Mesodermal cell (in vitro differentiated cells): ENCODE measurements around the gene GADD45B.

Experiments
- H3K27ac ChIP-seq: 2 replicates; pipeline ENCODE4 v1.7.0; 2013; ENCODE audit warnings: mild to moderate bottlenecking, low read depth, low read length, moderate library complexity; ENCODE audit not compliant: severe bottlenecking
- H3K36me3 ChIP-seq: 2 replicates; pipeline ENCODE4 v1.7.1; 2013; ENCODE audit warnings: mild to moderate bottlenecking, low read length, moderate library complexity; ENCODE audit not compliant: control insufficient read depth, insufficient read depth
- H3K4me1 ChIP-seq: one replicate; pipeline ENCODE4 v1.7.1; 2013; ENCODE audit warnings: mild to moderate bottlenecking, low read length; ENCODE audit not compliant: insufficient read depth, control insufficient read depth, poor library complexity, severe bottlenecking
- H3K4me3 ChIP-seq: 2 replicates; pipeline ENCODE4 v1.7.0; 2013; ENCODE audit warnings: low read length, control low read depth, mild to moderate bottlenecking; ENCODE audit not compliant: insufficient read depth, poor library complexity, severe bottlenecking; ENCODE audit errors: extremely low read depth
- H3K9me3 ChIP-seq: 2 replicates; pipeline ENCODE4 v1.7.1; 2013; ENCODE audit warnings: mild to moderate bottlenecking, low read length, moderate library complexity; ENCODE audit not compliant: control insufficient read depth
- WGBS, 2 experiments: methylation state at CpG; one replicate each; pipeline ENCODE4 v1.1.5; 2013; ENCODE audit warnings: missing lambda C conversion rate in 2 of 2; ENCODE audit not compliant: insufficient coverage in 2 of 2; 5-methylcytosine and 5-hydroxymethylcytosine counted together

The GADD45B gene

DNA sequence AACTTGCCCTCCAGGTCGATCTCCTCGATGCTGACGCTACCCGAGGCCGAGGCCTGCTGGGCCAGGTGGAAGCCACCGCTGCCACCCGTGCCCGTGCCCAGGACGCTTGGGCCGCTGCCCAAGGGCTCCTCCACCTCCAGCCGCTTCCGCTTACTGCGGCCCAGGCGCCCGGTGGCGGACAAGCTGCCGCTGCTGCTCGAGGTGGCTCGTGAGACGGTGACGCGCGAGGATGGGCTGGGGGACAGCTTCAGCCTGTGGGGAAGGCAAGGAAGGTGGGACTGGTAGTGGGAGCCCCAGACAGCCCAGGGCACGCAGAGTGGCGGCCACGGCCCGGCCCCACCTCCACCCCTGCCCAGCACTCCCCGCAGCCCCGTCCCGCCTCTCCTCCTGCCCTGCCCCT lies 42.1 kb upstream of the GADD45B start:
- Histone ChIP-seq H3K27ac (no peak overlapping the region), H3K9me3 (no peaks in the 10 kb centered on the region), H3K4me3 (no peak overlapping the region), H3K36me3 (peaks cover 78% of the 10 kb centered on the region), H3K4me1 (peaks cover 4% of the 10 kb centered on the region)
- 94 to 96% methylated on average over 14 to 19 of the region's 30 CpGs for WGBS, 2 experiments

DNA sequence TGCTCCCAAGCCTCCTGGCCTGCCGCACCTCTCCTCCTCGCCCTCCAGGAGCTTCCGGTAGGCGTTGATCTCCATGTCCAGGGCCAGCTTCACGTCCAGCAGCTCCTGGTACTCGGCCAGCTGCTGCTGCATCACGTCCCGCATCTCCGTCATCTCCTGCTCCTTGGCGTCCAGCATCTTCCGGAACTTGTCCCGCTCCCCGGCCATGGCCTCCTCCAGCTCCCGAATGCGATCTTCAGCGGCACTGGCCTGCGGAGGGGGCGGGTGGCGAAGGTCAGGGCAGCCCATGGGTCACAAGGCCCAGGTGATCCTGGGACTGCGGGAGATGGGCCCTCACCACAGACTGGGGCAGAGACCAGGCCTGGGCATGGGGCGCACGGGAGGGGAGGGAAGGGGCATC lies 41.7 kb upstream of the GADD45B start:
- H3K27ac ChIP-seq, result no peak overlapping the region
- no peak overlapping the region for H3K4me3 ChIP-seq
- H3K9me3 ChIP-seq, result no peaks in the 10 kb centered on the region
- H3K36me3 ChIP-seq, result peaks cover 81% of the 10 kb centered on the region
- H3K4me1 ChIP-seq, result peaks cover under 1% of the 10 kb centered on the region
- 97 to 100% methylated on average over 18 to 22 of the region's 22 CpGs for WGBS, 2 experiments

DNA sequence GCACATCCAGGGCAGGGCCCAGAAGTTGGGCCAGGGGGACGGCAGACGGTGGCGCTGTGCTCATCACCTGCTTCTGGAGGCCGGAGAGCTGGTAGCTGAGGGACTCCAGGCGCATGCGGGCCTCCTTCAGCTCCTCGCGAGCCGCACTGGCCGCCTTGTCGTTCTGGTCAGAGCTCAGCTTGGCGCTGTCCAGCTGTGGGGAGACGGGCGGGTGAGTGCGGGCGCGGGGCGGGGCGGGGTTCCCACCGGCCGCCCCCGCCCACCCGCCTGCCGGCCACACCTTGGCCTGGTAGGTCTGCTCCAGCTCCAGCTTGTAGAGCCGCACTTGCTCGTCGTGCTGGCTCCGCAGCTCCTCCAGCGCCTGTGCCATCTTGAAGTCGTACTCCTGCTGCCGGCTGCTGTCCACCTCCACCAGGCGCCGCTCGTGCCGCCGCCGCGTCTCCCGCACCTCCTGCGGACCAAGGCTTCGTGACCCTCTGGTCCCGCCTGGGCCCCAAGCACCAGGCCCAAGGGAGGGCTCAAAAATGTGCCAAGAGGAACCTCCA lies 41.1 kb upstream of the GADD45B start:
- Histone ChIP-seq H3K36me3 (peaks cover 78% of the 10 kb centered on the region), H3K9me3 (no peaks in the 10 kb centered on the region), H3K4me3 (no peak overlapping the region)

DNA sequence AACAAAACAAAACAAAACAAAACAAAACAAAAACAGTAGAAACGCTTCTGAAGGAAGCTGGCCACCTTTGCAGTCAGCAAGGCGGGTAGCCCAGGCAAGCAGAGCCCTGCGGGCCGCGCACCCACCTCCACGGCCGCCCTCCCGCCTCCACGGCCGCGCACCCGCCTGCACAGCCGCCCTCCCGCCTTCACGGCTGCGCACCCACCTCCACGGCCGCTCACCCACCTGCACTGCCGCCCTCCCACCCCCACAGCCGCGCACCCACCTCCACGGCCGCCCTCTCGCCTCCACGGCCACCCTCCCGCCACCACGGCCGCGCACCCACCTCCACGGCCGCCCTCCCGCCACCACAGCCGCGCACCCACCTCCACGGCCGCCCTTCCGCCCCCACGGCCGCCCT lies 39.5 kb upstream of the GADD45B start:
- Histone ChIP-seq H3K9me3 (no peaks in the 10 kb centered on the region), H3K4me1 (no peaks in the 10 kb centered on the region), H3K36me3 (peaks cover 74% of the 10 kb centered on the region), H3K27ac (no peak overlapping the region), H3K4me3 (no peak overlapping the region)
- WGBS, 2 experiments, result 97 to 98% methylated on average over 11 to 23 of the region's 39 CpGs

More for the DNA sequence above, 41.1 kb upstream of the GADD45B start:
- Histone ChIP-seq H3K27ac (no peak overlapping the region), H3K4me1 (no peaks in the 10 kb centered on the region)
- WGBS, 2 experiments, result 97 to 98% methylated on average over 39 to 42 of the region's 42 CpGs

DNA sequence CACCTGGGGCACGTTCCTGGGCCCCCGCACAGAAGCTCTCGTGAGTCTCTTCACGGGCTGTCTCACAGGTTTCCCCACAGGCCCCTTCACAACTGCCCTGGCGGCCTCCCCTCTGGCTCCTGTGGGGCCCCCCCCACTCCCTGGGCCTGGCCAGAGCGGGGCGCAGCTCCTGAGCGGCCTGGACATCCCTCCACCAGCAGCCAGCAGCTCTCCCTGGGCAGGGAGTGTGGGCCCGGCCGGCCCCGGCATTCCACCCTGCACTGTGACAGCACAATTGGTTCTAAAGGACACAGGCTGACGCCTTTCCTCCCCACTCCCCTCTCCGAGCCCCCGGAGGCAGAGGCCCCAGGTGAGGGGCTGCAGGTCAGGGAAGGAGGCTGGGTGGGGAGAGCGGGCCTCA lies 39.0 kb upstream of the GADD45B start:
- Histone ChIP-seq H3K4me1 (no peaks in the 10 kb centered on the region), H3K4me3 (no peak overlapping the region), H3K9me3 (no peaks in the 10 kb centered on the region), H3K36me3 (peaks cover 74% of the 10 kb centered on the region), H3K27ac (no peak overlapping the region)
- 96% methylated on average over 10 to 12 of the region's 15 CpGs for WGBS, 2 experiments

DNA sequence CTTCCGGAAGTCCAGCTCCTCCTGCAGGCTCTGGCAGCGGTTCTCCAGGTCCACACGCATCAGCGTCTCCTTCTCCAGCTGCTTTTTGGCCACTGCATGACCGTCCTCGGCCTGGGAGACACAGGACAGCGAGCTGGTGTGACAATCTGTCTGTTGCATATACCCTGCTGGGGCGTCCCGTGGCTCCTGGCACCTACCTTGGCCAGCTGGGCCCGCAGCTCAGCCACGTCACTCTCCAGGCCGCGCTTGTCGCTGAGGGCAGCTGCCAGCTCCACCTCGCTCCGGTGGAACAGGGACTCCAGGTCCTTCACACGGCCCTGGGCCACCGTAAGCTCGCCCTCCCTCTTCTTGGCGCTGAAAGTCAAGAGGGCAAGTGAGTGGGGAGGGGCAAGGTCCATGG lies 37.7 kb upstream of the GADD45B start:
- H3K4me3 ChIP-seq, result no peak overlapping the region
- H3K4me1 ChIP-seq, result no peaks in the 10 kb centered on the region
- no peaks in the 10 kb centered on the region for H3K9me3 ChIP-seq
- no peak overlapping the region for H3K27ac ChIP-seq
- 92 to 97% methylated on average over 19 to 20 of the region's 20 CpGs for WGBS, 2 experiments
- H3K36me3 ChIP-seq, result peaks cover 79% of the 10 kb centered on the region

DNA sequence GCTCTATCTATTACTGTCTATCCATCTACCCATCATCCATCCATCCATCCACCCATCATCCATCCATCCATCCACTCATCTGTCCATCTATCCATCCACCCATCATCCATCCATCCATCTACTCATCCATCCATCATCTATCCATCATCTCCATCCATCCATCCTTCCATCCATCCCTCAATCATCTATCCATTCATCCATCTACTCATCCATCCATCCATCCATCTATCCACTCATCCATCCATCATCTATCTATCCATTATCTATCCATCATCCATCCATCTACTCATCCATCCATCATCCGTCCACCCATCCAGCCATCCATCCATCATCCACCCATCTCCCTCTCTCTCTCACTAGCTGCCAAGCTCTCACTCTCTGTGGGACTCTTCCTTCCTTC lies 35.4 kb upstream of the GADD45B start:
- Histone ChIP-seq H3K36me3 (peaks cover 78% of the 10 kb centered on the region), H3K27ac (no peak overlapping the region), H3K9me3 (no peaks in the 10 kb centered on the region), H3K4me1 (no peaks in the 10 kb centered on the region), H3K4me3 (no peak overlapping the region)
- 92% methylated on average over 1 of the region's 1 CpG for WGBS, 2 experiments

DNA sequence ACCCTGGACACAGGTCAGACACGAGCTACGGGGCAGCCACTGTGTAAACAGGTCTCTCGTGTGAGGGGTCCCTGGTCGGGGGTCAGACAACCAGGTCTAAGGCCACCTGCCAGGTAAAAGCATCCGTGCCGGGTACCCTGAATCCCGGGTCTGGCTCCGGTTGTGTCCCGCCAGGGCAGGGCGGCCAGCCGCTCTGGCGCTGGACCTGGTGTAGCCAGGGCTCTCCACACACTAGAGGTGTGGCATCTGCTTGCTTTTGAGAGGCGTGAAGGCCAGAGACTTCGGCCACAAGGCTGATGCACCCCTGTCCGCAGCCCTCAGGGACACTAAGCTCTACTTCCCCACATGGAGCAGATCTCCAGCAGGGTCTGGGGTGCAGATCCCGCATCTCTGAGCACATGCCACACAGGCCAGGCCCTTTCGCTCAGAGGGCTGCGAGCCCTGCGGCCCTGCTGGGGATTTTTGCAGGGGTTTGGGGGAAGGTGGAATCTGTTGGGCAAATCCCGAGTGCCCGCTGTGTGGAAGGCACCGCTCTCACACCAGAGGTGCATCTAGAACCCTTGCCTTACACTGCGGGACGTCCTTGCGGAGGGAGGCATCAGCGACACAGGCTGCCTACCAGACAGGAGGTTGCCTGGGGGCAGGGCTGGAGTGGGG lies 34.7 kb upstream of the GADD45B start:
- Histone ChIP-seq H3K9me3 (no peaks in the 10 kb centered on the region), H3K4me1 (no peaks in the 10 kb centered on the region), H3K27ac (no peak overlapping the region), H3K4me3 (no peak overlapping the region), H3K36me3 (peaks cover 78% of the 10 kb centered on the region)
- 98% methylated on average over 22 to 23 of the region's 26 CpGs for WGBS, 2 experiments

DNA sequence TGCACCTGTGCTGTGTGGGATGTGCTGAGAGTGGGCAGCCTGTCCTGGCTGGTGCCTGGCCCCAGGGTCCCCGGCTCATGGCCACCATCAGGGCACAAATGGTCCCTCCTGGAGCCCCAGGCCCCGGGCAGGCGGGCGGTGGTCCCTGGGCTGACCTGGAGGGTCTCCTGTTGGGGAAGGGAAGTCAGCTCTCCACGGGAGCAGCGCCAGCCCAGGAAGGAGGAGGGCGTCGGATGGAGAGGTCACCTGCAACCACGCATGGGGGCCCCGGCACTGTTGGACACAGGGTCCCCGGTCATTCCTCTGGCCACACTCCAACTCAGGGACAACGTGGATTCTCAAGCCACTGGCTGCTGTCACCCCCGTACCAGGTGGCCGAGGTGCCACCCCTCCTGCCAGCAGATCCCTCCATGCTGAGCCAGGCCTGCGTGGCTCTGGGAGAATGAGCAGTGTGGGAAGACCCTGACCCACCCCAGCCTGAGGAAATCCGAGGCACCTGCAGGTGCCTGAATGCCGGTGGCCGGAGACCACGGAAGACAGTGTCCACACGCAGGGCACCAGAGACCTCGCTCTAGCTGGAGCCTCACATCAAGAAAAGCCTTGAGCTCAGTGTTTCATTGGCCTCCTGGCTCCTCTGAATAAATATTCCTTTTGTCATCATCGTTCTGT lies 32.7 kb upstream of the GADD45B start:
- no peaks in the 10 kb centered on the region for H3K9me3 ChIP-seq
- H3K4me1 ChIP-seq, result peaks cover 4% of the 10 kb centered on the region
- H3K36me3 ChIP-seq, result peaks cover 78% of the 10 kb centered on the region
- H3K4me3 ChIP-seq, result no peak overlapping the region
- WGBS, 2 experiments, result 97 to 99% methylated on average over 21 to 22 of the region's 22 CpGs
- no peak overlapping the region for H3K27ac ChIP-seq

DNA sequence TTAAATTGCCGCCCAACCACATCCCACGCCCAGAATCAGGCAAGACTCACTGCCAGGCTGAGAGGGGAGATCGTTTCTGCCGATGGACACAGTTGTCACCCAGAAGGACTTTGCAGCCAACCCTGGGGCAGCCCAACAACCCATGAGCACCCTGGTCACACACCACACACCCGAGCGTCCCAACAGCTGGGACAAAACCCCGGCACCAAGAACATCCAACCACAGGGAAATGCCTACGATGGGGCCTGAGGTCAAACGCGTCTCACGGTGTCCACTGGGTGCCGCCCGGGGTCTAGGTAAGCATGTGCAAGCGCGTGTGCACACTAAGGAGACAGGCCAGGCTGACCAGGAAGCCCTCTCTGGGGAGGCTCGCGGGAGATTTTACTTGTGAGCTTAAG lies 32.1 kb upstream of the GADD45B start:
- H3K27ac ChIP-seq, result no peak overlapping the region
- no peak overlapping the region for H3K4me3 ChIP-seq
- H3K36me3 ChIP-seq, result peaks cover 78% of the 10 kb centered on the region
- no peaks in the 10 kb centered on the region for H3K9me3 ChIP-seq
- H3K4me1 ChIP-seq, result peaks cover 4% of the 10 kb centered on the region
- WGBS, 2 experiments, result 96 to 98% methylated on average over 17 of the region's 17 CpGs
